Testis (tissue), 3 donors: ENCODE measurements around the gene CDH13. TPM values are rescaled to one million over a fixed set of nuclear protein-coding genes. Genes with fewer than 3 reads are reported as not detected.

Source experiments
- DNase-seq: peaks from one replicate; pipeline ENCODE4 v3.0.0-alpha.2; 2019
- H3K27ac ChIP-seq, 2 donors: fragments of 200-600 bp; sonication (generic); one replicate each; pipeline ENCODE4 v1.5.1; 2019
- H3K27me3 ChIP-seq: fragments of 200-600 bp; sonication (generic); one replicate; pipeline ENCODE4 v1.5.1; 2019
- H3K36me3 ChIP-seq: fragments of 200-600 bp; sonication (generic); one replicate; pipeline ENCODE4 v1.5.1; 2017; ENCODE audit warnings: low read depth; ENCODE audit errors: missing control alignments
- H3K4me1 ChIP-seq: fragments of 200-600 bp; sonication (generic); one replicate; pipeline ENCODE4 v1.5.1; 2019
- H3K4me3 ChIP-seq, 2 donors: fragments of 200-600 bp; sonication (generic); one replicate each; pipeline ENCODE4 v1.5.1; 2017 to 2019
- H3K9me3 ChIP-seq: fragments of 200-600 bp; sonication (generic); one replicate; pipeline ENCODE4 v1.5.1; 2017
- POLR2A ChIP-seq: fragments of 450-650 bp; IDR thresholded peaks from one replicate; pipeline ENCODE4 v1.6.1; 2017; ENCODE audit warnings: antibody characterized with exemption, mild to moderate bottlenecking, moderate library complexity
- WGBS, 2 donors: methylation state at CpG; one replicate each; pipeline ENCODE4 v1.1.5; 2018; 5-methylcytosine and 5-hydroxymethylcytosine counted together
- intact Hi-C: fragments of 100-400 bp; cut with DNase I; formaldehyde crosslinking; loops from one replicate; pipeline ENCODE4 v1.15.1; 2023; ENCODE audit warnings: low total_unique reads
- polyA plus RNA-seq: library from polyadenylated mRNA; stranded (reverse); fragments of 350-450 nt; fragmentation: Illumina TruSeq; extraction: RNeasy Lipid Tissue Mini Kit (QIAGEN cat#74804); gene quantifications from one replicate; pipeline ENCODE4 v1.2.3, GENCODE V29; 2014; ENCODE audit warnings: low read depth, low replicate concordance; ENCODE audit not compliant: insufficient read depth
- total RNA-seq, 2 donors: library from RNA; depleted of rRNA; stranded (reverse); fragments of >200 nt; gene quantifications; one replicate each; pipeline ENCODE4 v1.2.3, GENCODE V29; 2016
- TF ChIP-seq, protein P1 (sequence below), 3 experiments: fragments of 450-650 bp in 2 of 3; fragments of 200-600 bp in 1 of 3; sonication (generic) in 1 of 3; IDR thresholded peaks; one replicate each; pipeline ENCODE4 v1.5.1; 2016 to 2019; ENCODE audit warnings: antibody characterized with exemption in 3 of 3, mild to moderate bottlenecking in 2 of 3, moderate library complexity in 1 of 3

The CDH13 gene
- total and polyA plus RNA-seq, 3 donors from 2014 or later: 1.2 to 11.1 (median 2.0) TPM

DNA sequence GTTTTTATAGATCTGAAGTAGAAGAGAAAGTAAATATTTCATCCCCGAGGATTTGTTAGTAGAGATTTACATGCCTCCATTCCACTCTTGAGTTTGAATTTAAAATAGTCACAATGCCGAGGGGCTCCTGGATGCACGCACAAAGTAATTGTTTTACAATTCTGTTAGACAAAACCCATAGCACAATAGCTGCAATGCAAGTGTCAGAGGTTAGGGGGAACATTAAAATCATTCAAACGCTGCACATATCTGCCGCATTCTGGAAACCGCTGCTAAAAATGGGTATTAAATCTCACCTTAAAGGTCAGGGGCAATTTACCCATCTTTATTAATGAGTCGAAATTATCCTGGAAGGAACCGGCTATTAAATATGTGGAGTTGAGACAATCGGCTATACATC, 652.5 kb downstream of the CDH13 start:
- no peak for TF ChIP-seq POLR2A
- TF ChIP-seq, protein P1, sequence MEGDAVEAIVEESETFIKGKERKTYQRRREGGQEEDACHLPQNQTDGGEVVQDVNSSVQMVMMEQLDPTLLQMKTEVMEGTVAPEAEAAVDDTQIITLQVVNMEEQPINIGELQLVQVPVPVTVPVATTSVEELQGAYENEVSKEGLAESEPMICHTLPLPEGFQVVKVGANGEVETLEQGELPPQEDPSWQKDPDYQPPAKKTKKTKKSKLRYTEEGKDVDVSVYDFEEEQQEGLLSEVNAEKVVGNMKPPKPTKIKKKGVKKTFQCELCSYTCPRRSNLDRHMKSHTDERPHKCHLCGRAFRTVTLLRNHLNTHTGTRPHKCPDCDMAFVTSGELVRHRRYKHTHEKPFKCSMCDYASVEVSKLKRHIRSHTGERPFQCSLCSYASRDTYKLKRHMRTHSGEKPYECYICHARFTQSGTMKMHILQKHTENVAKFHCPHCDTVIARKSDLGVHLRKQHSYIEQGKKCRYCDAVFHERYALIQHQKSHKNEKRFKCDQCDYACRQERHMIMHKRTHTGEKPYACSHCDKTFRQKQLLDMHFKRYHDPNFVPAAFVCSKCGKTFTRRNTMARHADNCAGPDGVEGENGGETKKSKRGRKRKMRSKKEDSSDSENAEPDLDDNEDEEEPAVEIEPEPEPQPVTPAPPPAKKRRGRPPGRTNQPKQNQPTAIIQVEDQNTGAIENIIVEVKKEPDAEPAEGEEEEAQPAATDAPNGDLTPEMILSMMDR (IDR thresholded peaks at IDR 0.05): no peak
- H3K27ac ChIP-seq: no peak overlapping the region
- no peaks in the 10 kb centered on the region for H3K9me3 ChIP-seq
- no peak for DNase-seq
- no peaks in the 10 kb centered on the region for H3K4me1 ChIP-seq
- H3K4me3 ChIP-seq: no peak overlapping the region
- intact Hi-C loops: no loop called here
- WGBS, 2 donors: 90 to 92% methylated on average over 9 of the region's 9 CpGs
- no peaks in the 10 kb centered on the region for H3K27me3 ChIP-seq
- no peaks in the 10 kb centered on the region for H3K36me3 ChIP-seq

DNA sequence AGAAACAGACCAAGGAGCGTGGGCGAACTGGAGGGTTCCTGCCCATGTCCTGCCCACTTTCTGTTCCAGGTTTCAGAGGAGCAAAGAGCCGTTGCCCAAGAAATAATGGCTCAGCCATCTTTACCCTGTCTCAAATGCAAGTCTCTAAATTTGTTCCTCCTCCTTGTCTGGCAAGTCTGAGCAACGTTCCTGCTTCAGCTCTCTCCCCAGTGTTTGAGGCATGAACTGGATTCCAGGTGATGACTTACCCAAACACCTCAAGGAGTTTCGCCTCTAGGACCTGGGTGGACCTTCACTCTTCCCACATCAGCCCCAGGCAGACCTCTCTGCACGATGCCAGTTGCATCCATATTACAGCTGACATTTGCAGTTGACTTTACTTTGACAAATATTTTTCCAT, 659.2 kb downstream of the CDH13 start:
- 86 to 88% methylated on average over 6 of the region's 6 CpGs for whole genome bisulfite sequencing, 2 donors
- intact Hi-C loops: no loop called here
- DNase-seq: no peak
- Histone ChIP-seq H3K36me3 (no peaks in the 10 kb centered on the region), H3K27ac (no peak overlapping the region), H3K4me3 (no peak overlapping the region), H3K27me3 (no peaks in the 10 kb centered on the region), H3K9me3 (no peaks in the 10 kb centered on the region), H3K4me1 (no peaks in the 10 kb centered on the region)
- TF ChIP-seq POLR2A: no peak
- TF ChIP-seq, protein P1 (IDR thresholded peaks at IDR 0.05): no peak

DNA sequence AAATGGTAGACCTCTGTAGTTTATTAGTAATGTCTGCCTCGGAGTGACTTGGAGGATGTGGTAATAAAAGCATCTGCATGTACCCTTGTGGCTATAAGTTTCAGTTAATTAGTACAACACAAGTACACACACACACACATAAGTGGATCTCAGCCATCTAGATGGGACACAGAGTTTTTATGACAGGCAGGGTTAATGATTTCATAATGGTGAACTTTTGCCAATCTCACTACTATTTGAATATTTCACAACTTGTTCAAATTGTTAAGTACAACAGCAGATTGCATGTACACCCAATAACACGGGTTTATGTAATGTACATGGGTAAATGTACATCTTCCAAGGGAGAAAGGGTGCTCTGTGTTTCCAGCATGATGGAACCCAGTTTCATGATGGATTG, 669.7 kb downstream of the CDH13 start:
- TF ChIP-seq, protein P1 (IDR thresholded peaks at IDR 0.05): no peak
- no peak for TF ChIP-seq POLR2A
- no peaks in the 10 kb centered on the region for H3K36me3 ChIP-seq
- H3K9me3 ChIP-seq: no peaks in the 10 kb centered on the region
- intact Hi-C loops: no loop called here
- H3K4me1 ChIP-seq: peaks cover 3% of the 10 kb centered on the region
- DNase-seq: no peak
- no peak overlapping the region for H3K27ac ChIP-seq
- no peak overlapping the region for H3K4me3 ChIP-seq
- WGBS, 2 donors: 75 to 85% methylated on average over 2 of the region's 2 CpGs
- H3K27me3 ChIP-seq: no peaks in the 10 kb centered on the region

DNA sequence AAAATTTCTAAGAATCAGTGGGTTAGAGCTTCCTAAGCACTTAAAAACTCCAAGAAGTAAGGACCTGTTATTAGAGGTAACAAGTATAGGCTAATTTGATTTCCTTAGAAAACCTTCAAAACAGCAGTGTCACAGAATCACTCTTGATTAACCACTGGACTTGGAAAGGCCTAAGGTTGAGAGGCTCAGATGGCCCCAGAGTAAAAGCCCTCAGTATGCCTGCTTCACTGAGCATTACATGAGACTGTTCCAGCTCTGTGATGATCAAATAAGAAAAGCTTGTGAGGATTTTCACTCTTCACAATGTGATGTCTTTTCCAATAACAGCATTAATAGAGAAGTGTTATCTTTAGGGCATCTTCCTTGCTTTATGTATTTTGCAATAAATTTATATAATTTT, 671.8 kb downstream of the CDH13 start:
- TF ChIP-seq POLR2A: no peak
- TF ChIP-seq, protein P1 (IDR thresholded peaks at IDR 0.05): no peak
- intact Hi-C loops: no loop called here
- Histone ChIP-seq H3K4me1 (peaks cover 3% of the 10 kb centered on the region), H3K4me3 (no peak overlapping the region), H3K27ac (no peak overlapping the region), H3K9me3 (no peaks in the 10 kb centered on the region), H3K36me3 (no peaks in the 10 kb centered on the region), H3K27me3 (no peaks in the 10 kb centered on the region)
- DNase-seq: no peak

DNA sequence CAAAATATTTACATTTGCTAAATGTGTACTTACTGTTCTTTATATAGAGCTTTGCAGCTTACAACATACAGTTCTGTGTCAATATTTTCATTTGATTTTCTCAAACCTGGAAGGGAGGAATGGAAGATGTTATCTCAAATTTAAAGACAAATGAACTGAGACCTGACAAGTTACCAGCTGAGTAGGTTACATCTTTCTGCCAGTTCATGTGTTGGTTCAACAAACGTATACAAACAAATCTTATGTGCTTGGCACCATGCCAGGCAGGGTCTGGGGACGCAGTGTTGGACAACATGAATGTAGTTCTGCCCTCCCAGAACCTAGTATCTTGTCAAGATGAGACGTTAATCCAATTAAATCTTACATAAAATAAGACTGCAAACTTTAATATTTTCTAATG, 673.6 kb downstream of the CDH13 start:
- no peak for DNase-seq
- H3K27ac ChIP-seq: no peak overlapping the region
- 41 to 44% methylated on average over 3 of the region's 3 CpGs for WGBS, 2 donors
- H3K27me3 ChIP-seq: no peaks in the 10 kb centered on the region
- TF ChIP-seq, protein P1 (IDR thresholded peaks at IDR 0.05): no peak
- TF ChIP-seq POLR2A: no peak
- H3K4me1 ChIP-seq: peaks cover 3% of the 10 kb centered on the region
- no peaks in the 10 kb centered on the region for H3K36me3 ChIP-seq
- intact Hi-C loops: no loop called here
- H3K4me3 ChIP-seq: no peak overlapping the region
- no peaks in the 10 kb centered on the region for H3K9me3 ChIP-seq
